ENCODE measurements around the gene CCDC57.

Gene CCDC57

GRCh38 chr17:82246365-82247181, 33.9 kb upstream of the CCDC57 start:
- DNase-seq: no peak

DNA sequence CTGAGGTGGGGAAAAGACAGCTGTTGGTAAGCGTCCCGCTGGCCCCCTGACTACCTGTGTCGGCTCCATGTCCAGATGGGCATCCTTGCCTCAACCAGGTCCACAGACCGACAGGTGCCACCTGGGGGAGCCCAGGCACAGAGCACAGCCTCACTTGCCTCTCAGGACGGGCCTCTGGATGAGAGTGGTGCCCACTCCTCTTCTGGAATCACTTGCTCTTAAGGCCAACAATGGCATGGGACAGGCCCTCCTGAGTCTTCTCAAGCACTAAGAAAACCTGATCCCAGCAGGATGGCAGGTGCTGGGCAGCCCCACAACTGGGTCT, 33.4 kb upstream of the CCDC57 start:
- no peak for DNase-seq

GRCh38 chr17:82245134-82246039, 32.7 kb upstream of the CCDC57 start:
- DNase-seq: no peak

- no peak for DNase-seq
These were observed 31.9 kb upstream of the CCDC57 start for GRCh38 chr17:82244413-82245133.

- no peak for DNase-seq
These were observed 31.2 kb upstream of the CCDC57 start for GRCh38 chr17:82243648-82244412.

- DNase-seq: no peak
These were observed 30.5 kb upstream of the CCDC57 start for GRCh38 chr17:82242977-82243647.

- DNase-seq: no peak
These were observed 30.0 kb upstream of the CCDC57 start for GRCh38 chr17:82242698-82242976.

- DNase-seq: no peak
These were observed 29.5 kb upstream of the CCDC57 start for GRCh38 chr17:82241926-82242697.

GRCh38 chr17:82241183-82241925, 28.7 kb upstream of the CCDC57 start:
- peak; percentile 35 for DNase-seq

DNA sequence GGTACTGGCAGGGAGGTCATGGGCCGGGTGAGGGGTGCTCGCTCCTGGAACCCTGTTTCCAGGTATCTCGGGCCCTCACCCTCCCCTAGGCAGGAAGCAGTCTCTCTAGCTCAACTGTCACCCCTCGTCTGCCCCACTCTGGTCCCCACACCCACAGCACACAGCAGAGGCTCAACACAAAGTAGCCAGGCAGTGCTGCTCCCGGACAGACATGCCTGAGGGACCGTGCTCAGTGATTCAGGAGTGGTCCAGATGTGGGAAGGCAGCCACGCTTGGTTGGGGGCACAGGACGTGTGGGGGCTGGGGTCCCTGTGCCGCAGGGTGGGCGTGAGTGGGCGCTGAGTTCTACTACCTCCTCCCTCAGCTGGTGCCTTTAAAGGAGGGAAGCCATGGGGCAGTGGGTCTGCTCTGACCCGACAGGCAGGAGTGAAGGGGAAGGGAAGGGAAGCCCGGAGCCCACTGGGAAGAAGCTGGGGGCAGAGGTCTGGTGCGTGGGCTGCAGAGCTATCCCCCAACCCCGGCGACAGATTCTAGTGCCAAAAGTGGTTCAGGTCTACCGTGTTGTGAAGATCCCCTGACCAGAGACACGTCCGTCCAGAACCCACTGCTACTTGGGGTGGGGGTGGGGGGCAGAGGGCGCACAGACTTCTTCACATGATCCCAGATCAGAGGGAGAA, 28.0 kb upstream of the CCDC57 start:
- DNase-seq: no peak

- no peak for DNase-seq
These were observed 27.4 kb upstream of the CCDC57 start for GRCh38 chr17:82239926-82240505.

GRCh38 chr17:82239401-82239925, 26.8 kb upstream of the CCDC57 start:
- DNase-seq: no peak

DNA sequence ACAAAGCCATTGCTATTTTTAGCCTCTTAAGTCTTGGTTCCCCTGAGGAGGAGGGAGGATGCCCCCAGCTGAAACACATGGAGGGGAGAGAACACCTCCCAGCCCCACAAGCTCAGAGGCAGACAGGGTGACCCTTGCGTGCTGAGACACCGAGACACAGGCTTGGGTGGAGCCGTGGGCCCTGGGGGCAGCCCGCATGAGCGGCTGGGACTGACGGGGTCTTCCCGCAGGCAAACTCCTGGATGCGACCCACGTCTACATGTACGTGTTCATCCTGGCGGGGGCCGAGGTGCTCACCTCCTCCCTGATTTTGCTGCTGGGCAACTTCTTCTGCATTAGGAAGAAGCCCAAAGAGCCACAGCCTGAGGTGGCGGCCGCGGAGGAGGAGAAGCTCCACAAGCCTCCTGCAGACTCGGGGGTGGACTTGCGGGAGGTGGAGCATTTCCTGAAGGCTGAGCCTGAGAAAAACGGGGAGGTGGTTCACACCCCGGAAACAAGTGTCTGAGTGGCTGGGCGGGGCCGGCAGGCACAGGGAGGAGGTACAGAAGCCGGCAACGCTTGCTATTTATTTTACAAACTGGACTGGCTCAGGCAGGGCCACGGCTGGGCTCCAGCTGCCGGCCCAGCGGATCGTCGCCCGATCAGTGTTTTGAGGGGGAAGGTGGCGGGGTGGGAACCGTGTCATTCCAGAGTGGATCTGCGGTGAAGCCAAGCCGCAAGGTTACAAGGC, 26.0 kb upstream of the CCDC57 start:
- DNase-seq: peak; percentile 80

GRCh38 chr17:82237746-82238471, 25.3 kb upstream of the CCDC57 start:
- no peak for DNase-seq

GRCh38 chr17:82237083-82237745, 24.6 kb upstream of the CCDC57 start:
- no peak for DNase-seq

DNA sequence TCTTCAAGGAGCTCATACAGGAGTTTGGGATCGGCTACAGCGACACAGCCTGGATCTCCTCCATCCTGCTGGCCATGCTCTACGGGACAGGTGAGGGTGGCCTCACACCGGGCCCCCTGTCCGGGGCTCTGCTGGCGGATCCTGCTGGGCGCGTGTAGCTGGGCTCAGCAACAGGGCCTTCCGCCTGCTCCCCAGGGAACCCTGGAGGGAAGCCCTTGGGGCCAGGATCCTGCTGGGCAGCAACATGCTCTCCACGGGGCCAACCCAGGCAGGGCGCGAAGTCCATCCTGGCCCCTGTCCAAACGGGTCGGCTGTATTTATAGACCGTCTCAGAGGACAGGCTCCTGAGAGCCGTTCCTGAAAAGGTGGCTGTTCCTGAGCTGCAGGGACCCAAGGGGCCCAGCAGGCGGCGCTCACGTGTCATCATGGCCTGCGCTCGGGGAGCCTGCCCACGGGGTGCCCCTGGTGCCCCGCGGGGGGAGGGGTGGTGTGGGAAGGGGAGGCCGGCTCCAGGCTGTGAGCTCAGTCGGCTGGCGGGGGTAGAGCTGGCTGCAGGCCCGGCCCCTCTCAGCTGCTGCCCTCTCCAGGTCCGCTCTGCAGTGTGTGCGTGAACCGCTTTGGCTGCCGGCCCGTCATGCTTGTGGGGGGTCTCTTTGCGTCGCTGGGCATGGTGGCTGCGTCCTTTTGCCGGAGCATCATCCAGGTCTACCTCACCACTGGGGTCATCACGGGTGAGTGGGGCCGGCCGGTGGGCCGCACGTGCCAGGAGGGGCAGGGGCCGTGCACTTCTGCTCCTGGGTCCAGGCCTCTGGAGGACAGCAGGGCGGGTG, 23.7 kb upstream of the CCDC57 start:
- peak; percentile 76 for DNase-seq

DNA sequence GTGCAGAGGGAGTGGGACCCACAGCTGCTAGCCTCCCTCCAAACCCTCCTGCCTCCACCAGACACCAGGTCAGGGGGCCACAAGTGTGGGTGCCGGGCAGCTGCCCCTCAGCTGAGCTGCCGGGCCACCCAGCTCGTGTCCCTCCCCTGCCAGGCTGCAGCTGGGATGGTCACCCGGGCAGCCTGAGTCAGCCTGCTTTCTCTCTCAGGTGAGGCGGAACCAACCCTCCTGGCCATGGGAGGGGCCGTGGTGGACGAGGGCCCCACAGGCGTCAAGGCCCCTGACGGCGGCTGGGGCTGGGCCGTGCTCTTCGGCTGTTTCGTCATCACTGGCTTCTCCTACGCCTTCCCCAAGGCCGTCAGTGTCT, 23.1 kb upstream of the CCDC57 start:
- DNase-seq: no peak
